ENCODE results near the gene PLCXD1.
"Not testable (repeated sequence)": the region's sequence is repeated elsewhere in the genome, so short reads cannot be mapped to it uniquely, and the experiment has no call there.

Gene PLCXD1

GRCh38 chrX:329291-329910 is 48.2 kb downstream of the PLCXD1 start:
- TF ChIP-seq CTCF (IDR thresholded peaks at IDR 0.05): no peak
- DNase-seq (ENCODE audit: low spot score): no peak

GRCh38 chrX:330141-330725 is 49.1 kb downstream of the PLCXD1 start:
- H3K4me3 ChIP-seq; DNase-seq (ENCODE audit: low spot score); H3K27ac ChIP-seq: not testable (repeated sequence)

More at GRCh38 chrX:329291-329910, 48.2 kb downstream of the PLCXD1 start:
- no peak overlapping the region for H3K27ac ChIP-seq
- no peak overlapping the region for H3K4me3 ChIP-seq

- TF ChIP-seq CTCF (IDR thresholded peaks at IDR 0.05): no peak
- Histone ChIP-seq H3K27ac (no peak overlapping the region), H3K4me3 (peak overlapping the region; percentile 52)
- DNase-seq (ENCODE audit: low spot score): no peak
Observed at GRCh38 chrX:330726-331150, 49.6 kb downstream of the PLCXD1 start.

GRCh38 chrX:331151-331824 is 50.1 kb downstream of the PLCXD1 start:
- Histone ChIP-seq H3K27ac (no peak overlapping the region), H3K4me3 (peak overlapping the region; percentile 52)
- TF ChIP-seq CTCF (IDR thresholded peaks at IDR 0.05): no peak
- no peak for DNase-seq (ENCODE audit: low spot score)

- H3K27ac ChIP-seq: no peak overlapping the region
- peak overlapping the region; percentile 52 for H3K4me3 ChIP-seq
- TF ChIP-seq CTCF (IDR thresholded peaks at IDR 0.05): no peak
- no peak for DNase-seq (ENCODE audit: low spot score)
Observed at GRCh38 chrX:331825-332495, 50.8 kb downstream of the PLCXD1 start.

- DNase-seq (ENCODE audit: low spot score): no peak
- Histone ChIP-seq H3K4me3 (no peak overlapping the region), H3K27ac (no peak overlapping the region)
- TF ChIP-seq CTCF (IDR thresholded peaks at IDR 0.05): no peak
Observed at GRCh38 chrX:332496-332860, 51.3 kb downstream of the PLCXD1 start.

- H3K27ac ChIP-seq: no peak overlapping the region
- H3K4me3 ChIP-seq: no peak overlapping the region
- DNase-seq (ENCODE audit: low spot score): no peak
- TF ChIP-seq CTCF (IDR thresholded peaks at IDR 0.05): no peak
Observed at GRCh38 chrX:332916-333610, 51.9 kb downstream of the PLCXD1 start.
